ENCODE measurements around the gene ARHGAP26.

The ARHGAP26 gene

DNA sequence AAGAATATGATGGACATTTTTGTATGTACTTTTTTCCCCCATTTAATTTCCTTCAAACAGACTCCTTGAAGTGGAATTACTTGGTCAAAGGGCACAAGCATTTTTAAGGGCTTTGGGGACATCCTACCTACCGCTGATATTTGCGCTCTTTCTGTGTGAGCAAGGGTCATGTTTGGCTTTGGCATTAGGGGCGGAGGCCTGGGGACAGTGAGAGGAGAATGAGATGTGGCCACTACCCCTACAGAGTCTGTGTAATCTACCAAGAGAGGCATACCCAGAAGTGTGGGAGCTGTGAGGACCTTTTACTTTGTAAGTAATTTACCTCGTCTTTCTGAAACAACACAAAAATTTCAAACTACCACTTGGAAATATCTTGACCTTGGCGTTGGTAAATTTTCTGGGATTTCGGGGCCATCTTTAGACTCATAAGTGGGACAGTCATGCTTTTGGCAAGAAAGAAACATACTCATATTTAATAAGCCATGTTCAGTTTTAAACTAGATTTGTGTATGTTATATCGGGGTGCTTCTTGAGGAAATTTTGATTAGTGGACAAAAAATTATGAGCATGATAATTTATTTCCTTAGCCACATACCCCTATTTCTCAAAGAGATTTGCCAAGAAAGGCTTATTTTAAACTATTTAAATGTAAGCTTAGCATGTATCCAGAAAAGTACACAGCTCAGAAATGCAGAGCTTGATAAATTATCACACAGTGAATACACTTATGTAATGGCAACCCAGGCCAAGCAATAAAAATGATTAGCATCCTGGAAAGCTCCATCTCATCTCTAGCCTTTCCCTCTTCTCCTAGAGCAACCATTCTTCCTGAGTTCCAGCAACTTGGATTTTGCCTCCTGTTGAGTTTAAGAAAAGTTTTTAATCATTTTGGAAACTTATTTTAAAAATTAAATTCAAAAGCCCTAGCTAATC, 63.6 kb downstream of the ARHGAP26 start:
- no peak for DNase-seq

DNA sequence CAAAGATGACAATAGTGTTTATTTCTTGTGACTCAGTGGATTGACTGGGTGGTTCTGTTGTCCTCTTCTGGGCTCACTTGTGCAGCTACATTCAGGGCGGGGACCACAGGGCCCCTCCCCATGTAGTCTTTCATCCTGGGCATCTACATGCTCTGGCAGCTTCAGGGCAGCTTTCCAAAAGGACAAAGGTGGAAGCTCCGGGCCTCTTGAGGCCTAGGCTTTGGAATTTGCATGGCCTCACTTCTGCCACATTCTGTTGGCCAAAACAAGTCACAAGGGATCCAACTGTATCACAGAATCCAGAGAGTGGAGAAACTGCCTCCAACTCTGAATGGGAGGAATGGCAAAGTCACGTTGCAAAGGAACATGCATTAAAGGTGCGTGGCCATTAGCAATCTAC, 64.3 kb downstream of the ARHGAP26 start:
- no peak for DNase-seq

DNA sequence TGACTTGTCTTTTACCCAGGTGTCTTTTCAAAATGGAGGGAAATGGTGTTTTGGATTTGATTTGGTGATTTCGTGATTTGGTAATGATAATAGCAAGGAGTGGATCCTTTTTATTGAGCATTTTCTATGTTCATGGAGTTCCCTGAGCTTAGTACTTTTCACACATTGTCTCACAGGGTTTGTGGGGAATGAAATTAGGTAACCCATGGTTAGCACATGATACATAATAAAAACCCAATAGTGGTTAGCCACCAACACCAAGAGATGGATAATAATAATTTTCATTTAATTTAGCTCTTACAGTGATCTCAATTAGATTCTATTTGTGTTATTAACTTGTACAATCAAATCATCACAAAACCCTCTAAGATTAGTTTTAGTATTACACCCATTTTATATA, 65.4 kb downstream of the ARHGAP26 start:
- no peak for DNase-seq

DNA sequence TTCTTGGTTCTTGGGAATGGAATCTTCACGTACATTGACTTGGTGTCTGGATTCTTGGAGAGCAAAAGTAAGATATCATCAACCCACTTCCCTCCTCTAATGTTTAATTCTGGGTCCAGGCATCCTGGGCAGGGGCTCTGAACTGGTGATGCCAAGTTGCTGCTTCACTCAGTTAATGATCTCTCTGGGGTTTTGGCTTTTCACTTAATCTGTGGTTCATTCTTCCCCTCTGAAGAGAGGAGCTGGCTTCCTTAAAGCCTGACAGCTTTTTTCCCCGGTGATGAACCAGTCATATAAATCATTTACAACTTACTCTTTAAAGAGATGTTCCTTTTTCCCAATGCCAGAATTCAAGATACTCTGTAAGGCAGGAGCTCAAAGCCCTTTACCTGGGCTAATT, 65.9 kb downstream of the ARHGAP26 start:
- DNase-seq, result no peak

DNA sequence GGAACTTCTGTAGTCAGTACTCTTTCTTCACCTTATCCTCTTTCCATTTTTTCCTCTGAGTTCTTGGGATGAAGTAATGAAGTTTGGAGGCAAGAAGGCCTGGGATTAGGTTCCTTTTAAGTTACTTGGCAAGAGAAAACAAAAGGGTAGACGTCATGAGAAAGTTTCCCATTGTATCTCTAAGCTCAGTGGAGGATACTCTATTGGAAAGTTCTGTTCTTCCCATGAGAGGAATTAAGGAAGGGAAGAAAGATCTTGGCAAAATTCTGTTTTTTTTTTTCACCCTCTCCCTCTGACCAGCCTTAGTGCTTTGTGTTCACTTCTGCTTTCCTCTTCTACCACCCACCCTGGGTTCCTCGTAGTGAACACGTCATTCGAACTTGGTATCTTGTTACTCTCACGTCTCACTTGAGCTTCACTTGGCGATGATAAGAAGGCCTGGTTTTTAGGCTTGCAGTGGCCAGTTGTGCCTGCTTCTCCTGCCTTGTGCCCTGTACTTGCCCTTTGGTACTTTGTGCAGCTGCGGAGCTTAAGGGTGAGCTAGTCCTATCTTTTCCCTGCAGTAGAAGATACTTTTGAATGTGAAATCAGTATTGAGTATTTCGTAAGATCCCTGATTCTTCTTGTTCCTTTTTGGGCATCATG, 67.0 kb downstream of the ARHGAP26 start:
- no peak for DNase-seq

DNA sequence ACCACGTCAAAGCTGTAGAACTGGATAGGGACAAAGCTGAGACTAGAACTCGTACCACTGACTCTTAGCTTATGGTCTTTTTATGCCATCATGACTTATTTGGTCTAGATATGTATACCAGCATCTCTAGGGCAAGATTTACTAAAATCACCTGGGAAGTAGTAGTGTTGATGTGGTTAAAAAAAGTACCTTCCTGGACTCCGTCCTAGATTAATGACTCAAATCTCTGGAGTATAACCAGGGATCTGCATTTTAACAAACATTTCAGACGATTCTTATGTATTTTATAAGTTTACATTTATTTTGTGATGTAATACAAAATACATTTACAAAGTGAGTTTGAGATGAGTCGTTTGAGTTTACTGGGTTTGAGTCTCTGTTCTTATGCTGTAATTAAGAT, 68.7 kb downstream of the ARHGAP26 start:
- DNase-seq, result no peak

DNA sequence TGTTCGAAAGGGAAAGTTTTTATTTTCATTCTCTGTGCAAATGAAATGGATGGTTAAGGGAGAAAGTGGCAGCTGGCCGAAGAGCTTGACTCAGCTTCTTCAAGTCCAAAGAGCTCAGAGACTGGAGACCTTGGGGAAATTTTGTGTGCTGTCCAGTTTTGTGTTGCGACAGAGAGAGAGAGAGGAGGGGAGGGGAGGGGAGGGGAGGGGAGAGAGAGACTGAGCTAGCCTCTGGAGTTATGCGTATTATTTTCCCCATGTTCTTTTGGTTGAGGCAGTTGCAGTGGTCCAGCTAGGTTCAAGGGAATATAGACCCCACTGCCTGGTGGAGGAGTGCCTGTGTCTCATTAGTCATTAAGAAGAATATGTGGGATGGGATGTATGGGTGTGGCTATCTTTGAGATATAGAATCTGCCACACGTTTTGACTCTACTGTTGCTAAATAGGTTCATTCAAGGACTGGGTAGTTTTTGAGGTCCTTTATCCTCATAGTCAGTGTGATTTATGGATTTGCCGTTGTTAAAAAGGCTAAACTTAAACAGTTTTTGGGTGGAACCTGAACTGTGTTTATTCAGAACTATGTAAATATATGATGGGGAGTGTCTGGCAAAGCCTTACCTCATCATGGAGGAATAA, 69.7 kb downstream of the ARHGAP26 start:
- no peak for DNase-seq

DNA sequence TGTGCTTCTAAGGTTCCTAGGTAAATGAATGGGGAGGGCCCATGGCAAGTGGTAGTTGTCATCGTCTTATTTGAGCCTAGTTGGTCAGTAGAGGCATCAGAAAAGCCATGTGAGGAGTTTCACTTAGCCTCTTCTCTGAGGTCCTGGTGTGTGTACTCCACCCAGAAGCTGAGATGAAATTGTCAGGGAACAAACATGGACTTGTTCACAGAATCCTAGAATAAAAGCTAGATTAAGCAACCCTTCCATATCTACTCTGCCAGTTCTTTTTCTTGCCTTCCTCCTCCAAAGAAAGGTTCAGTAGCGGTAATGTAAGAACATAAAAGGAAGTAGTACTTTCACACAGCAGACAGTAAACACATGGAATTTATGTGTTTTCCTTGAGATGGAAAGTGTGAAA, 70.4 kb downstream of the ARHGAP26 start:
- DNase-seq, result no peak

DNA sequence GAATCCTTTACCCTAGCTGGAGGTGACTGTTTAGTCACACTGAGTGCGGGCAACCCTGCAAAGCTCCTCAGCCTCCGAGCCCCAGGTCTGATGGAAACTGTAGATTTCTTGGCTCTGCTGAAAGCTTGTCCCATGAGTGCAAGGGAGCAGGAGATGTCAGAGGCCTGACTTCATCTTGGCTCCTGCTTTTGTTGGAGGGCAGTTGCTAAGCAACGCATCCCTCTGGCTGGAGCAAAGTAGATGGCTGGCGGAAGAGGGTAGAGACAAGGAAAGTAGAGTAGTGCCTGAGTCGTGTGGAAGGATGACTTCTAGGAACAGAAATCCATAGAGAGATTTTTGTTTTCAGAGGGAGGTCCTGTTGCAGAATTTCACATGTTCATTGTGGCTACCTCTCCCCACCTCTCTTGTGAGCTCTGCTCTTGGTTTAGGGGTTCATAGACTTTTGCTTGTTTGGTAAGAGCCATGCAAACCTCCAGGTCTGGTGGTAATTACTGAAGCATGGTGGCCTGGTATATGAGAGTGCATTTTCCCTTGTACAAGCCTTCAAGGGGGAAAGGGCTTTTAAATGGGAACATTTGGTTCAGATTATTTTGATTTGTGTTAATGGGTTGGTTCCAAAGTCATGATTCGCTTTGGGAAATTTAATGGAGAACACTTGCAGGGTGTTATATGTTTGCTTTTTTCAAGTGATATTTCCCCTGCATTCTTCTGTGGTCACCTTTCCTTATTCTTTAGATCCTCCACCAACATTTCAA, 71.5 kb downstream of the ARHGAP26 start:
- no peak for DNase-seq

DNA sequence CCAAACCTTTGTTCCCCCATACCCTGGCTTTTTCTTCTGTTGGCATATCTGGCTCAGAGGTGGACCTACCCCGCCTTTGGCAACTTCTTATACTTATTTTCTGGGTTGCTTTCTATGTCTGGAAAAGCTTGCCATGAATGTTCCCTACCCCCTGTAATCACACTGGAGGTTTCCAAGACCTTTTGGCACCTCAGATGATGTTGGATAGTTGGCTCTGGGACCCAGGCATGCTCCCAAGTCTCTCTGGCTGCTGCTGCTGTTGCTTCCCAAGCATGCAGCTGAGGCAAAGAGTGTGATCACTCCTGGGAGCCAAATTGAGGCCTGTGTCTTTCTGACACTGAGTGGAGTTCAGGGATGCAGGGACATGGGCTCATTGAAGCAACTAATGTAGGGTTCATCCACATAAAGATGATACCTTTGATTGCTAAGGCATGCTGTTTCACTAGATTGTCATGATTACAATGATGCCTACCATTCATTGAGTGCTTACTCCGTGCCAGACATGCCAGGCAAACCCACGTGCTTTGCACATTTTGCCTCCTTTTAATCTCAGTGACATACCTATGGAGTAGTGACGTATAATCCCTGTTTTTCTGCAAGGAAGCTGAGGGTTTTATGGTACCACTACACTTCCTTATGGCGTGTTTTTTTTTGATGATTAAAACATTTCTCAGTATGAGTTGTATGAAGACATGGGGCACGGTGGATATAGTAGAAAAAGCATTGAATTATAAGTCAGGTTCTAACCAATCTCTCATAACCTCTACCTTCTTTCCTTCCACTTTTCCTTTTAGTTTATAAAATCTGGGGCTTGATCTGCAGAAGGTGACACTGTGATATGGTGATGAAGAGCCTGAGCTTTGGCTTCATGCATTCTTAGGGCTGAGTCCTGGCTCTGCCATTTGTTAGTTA, 73.1 kb downstream of the ARHGAP26 start:
- no peak for DNase-seq

DNA sequence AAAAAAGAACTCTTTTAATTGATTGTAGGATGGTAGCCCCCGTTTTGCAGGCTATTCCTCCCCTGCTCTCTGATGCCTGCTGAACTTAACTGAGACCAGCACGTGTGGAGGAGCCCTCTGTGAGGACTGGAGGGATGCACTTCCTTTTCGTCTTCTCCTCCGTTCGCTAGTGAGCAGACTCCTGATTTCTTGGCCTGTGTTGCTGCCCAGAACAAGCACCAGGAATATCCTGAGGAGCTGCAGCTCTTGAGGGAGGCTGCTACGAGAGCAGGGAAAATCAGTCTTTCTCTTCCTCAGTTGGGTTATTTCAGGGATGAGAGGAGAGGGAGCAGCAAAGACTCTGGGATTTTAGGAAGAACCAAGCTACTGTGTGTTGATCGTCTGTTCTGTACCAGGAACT, 74.7 kb downstream of the ARHGAP26 start:
- DNase-seq, result no peak

DNA sequence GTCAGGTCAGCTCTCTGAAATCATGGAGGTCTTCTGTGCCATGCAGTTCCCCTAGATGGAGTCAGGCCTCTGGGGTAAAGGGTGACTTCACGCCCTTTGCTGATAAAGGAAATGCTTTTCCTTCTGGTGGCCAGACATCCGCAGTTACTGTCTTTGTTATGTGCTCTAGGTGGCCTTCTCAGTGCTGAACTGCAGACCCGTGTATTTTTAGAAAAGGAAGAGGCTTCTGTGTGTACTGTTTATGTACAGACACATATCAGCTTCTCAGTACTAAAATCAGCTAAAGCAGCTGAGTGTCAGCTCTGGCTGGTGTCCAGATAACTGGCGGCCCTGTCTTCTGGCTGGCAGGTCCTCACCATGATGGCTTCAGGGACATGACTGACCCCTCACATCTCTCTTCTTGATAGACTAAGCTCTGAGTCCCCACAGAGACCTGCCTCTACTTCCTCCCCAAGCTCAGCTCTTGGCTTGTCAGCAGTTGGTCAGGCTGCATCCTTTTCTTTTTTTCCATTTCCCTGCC, 75.3 kb downstream of the ARHGAP26 start:
- DNase-seq, result peak; percentile 27

DNA sequence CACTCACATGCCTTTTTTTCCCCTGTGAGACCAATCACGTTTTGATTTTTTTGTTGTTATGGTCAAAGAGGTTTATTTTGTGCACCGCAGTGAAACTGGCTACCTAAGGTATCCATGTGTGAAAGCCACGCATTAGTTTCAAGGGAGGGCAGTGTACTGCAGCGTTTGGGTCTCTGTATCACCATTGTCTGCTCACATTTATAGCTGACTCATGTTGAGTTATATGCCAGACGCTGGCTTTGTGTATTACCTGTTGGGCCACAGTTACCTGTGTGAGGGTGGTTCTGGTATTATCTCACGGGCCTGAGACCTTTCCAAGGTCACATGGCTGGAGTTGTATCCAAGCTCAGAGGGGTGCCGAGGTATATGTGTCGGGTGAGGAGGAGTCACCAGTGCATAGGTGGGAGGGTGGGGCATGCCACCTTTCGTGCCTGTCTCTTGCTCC, 75.8 kb downstream of the ARHGAP26 start:
- no peak for DNase-seq

DNA sequence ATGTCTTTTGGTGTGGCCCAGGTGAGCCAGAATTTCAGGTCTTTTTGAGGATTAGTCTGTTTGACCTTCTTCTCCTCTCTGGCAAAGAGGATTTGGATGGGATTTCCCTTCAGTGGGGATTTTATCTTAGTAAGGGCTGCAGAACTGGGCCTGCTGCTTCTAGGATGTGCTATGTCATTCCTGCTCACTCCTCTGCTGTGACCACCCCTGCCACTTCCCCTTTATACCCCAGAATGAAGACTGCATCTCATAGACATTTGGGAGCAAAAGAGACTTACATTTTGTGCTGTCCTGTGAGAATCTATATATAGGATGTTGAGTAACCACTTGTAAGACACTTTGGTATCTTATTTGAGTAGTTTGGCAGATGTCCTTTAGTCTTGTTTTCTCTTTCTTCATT, 76.2 kb downstream of the ARHGAP26 start:
- no peak for DNase-seq

DNA sequence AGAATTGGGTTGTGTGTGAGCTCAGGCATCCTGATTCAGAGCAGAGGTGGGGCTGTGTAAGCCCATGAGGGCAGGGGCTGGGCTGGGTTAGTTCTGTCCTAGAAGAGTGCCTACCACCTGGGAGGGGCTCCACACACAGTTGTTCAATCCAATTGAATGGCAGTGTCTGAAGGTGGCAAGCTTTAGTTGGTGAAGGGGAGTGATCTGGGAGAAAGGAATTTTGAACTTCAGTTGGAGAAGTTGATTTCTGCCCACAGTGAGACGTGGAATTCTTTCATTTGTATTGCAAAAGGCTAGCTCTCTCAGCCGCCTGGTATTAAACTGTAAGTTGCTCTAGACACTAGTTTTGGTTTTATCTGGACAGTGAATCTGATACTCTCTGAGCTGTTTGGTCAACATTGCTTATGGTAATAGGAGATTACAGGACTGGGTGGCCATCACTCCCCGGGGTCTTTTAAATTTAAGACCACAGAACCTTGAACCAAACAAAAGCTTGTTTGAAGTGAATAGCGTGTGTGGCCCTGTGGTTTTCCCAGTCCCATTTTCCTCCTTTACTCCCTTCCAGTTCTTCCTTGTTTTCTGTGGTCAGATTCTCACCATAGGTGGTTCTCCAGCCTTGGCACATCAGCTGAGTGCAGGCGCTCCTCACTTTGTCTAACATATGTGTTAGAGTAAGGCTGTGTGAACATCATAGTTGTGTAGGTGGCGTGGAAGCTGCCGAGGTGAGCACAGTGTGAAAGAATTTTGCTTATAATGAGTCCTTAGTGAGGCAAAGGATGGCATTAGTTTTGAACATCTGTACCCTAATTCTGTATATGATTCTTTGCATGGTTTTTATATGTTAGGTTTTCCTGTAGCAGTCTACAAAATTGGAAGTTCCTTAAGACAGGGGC, 78.0 kb downstream of the ARHGAP26 start:
- no peak for DNase-seq

DNA sequence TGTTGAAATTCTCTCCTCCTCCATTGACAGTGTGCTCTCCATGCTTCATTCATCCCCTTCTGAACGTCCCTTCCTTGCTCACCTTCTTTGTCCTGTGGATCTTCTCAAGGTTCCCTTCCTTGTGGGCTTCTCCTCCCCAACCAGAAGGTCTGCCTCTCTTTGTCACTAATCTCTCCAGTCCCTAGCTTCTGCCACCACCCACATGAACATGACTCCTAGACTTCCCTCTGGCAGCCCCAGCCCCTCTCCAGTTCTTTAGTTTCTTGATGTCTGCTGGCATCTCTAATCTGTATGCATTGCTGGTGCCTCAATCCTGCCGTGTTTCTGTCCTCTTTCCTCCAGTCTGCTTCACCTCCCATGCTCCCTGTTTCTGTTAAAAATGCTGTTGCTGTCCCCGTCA, 79.3 kb downstream of the ARHGAP26 start:
- DNase-seq, result no peak

DNA sequence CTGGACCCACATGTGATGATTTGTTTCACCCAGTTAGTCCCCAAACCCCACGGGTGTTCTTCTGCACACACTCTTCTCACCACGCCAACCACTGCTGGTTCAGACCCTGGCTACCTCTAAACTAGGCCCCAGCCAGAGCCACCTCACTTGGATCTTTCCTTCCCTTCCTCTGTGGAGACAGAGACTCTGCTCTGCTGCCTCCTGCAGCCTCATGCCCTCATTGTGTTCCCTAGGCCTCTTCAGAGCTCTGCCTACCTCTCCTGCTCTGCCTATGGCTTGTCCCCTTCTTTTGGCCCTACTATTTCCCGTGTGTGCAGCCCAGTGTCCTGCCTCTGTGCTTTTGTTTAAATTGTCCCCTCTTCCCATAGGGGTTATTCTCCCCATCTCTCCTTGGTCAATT, 79.7 kb downstream of the ARHGAP26 start:
- DNase-seq, result no peak

DNA sequence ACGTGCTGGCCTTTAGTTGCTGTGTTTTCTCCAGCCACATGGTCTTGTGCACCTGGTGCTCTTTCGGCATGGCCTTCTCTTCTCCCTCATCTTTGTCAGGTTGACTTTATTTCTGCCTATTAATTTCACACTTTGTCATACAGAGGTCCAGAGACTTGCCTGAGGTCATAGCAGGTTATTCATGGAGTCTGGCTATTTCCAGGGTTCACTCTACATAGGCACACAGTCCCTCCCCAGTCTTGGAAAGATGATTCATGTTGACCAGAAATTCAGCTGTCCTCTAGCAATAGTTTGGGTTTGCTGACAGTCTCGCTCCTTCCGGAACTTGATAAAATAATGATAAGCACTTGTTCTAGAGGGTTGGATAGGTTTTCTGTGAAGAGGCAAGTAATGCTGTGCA, 81.6 kb downstream of the ARHGAP26 start:
- no peak for DNase-seq

DNA sequence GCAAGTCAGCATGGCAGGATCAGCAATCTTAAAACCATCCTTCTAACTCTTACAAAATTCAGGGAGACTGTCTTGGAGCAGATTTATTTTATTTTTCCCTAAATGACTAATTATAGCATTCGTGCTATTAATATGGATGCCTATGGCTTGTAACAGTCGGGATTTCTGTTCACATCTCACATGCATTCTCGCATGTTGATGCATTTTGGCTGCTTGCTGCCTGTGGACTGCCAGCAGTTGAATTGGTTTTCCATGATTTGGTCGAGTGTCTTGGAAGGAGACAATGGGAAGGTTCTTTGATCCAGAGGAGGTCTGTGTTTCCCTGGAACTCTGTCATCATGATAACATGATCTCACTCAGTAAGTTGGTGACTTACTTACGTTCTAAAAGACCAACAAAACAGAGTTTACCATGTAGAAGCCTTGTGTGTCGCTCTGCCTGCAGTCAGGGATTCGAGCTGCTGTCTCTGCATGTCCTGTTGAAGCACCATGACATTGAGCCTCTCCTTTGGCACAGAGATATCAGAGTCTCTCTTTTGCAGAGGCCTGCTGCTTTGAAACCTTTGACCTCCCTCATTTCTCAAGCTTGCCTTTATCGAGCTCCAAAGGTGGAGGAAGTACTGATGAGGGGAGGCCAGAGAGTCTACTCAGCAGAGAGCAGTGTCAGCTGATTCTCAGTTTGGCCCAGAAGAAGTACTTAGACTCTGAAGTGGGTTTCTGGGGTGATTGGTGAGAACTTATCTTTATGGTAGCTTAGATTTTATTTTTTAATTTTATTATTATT, 82.4 kb downstream of the ARHGAP26 start:
- DNase-seq, result no peak

DNA sequence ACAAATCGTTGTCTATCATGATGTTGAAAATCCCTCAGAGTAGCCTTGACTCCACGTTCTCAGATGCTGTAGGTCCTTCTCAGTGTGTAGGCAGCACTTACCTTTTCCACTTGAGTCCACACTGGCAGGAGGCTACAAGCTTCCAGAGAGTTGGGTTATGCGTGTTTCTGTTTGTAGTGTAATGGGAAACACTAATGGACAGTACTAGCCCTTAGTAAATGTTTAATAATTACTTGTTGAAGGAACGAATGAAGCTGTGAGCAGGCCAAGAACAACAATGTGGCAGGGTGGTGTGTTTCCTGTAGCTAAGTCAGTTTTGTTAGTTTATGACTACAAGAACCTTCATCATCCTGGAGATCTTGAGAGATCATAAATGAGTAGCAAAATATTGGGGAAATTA, 83.5 kb downstream of the ARHGAP26 start:
- no peak for DNase-seq

All from CD4-positive, alpha-beta T cell treated with Interleukin-4 for 4 hours (primary cell).